Measurements from ENCODE around the gene LEP.

DNA sequence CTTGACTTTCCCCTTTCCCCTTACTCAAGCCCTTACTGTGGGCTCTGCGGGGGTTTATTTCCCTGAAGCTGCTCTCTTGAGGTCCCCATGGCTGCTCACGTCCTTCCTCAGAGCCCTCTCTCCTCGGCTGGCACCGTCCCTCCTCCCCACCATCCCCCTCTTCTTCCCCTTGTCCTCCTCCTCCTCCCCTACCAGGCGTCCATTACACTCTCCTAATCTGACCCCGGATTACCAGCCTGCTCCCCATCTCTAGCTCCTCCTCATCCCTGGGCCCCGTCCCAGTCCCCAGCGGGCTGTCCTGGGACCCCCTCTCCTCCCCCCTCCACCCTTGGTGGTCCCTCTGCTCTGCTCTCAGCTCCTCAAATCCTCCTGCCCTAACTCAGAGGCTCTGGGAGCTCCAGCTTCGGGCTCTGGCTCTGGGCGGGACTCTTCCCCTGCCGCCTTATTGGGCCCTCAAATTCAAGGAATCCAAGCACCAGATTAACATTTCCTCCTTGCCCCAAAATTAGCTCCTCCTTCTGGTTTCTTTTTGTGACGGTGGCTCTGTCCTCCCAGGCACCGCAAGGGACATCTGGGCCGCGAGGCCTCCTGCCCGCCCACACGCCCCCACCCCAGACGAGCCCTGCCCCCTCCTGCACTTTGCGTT lies 48.5 kb upstream of the LEP start:
- TF ChIP-seq ELF1 (tag; IDR thresholded peaks at IDR 0.05): no peak
- TF ChIP-seq CTCF (IDR thresholded peaks at IDR 0.05 in 2 of 3, conservative IDR thresholded peaks at IDR 0.05 in 1 of 3; ENCODE audit: insufficient read depth in 2 of 3, low read depth in 1 of 3, low read length in 3 of 3): no peak
- no peak for TF ChIP-seq THAP12 (CRISPR knock-in tag; IDR thresholded peaks at IDR 0.05)
- TF ChIP-seq ZNF274 (IDR thresholded peaks at IDR 0.05; ENCODE audit: borderline replicate concordance, low read depth, low read length): no peak
- TF ChIP-seq BRCA1 (IDR thresholded peaks at IDR 0.05): no peak
- TF ChIP-seq BRCA1 (CRISPR knock-in tag; IDR thresholded peaks at IDR 0.05): no peak
- TF ChIP-seq BHLHE40 (IDR thresholded peaks at IDR 0.05; ENCODE audit: low read length): no peak
- TF ChIP-seq ZFP1 (CRISPR knock-in tag; IDR thresholded peaks at IDR 0.05): no peak
- no peak for TF ChIP-seq TSC22D4 (tag; IDR thresholded peaks at IDR 0.05)
- TF ChIP-seq DNMT1 (IDR thresholded peaks at IDR 0.05): no peak
- TF ChIP-seq NRF1 (conservative IDR thresholded peaks at IDR 0.05 in 1 of 2, IDR thresholded peaks at IDR 0.05 in 1 of 2): no peak
- TF ChIP-seq NFE2 (IDR thresholded peaks at IDR 0.05; ENCODE audit: low read depth): no peak
- no peak for TF ChIP-seq FOS (IDR thresholded peaks at IDR 0.05; ENCODE audit: extremely low read depth, insufficient read length)
- TF ChIP-seq, protein P1, sequence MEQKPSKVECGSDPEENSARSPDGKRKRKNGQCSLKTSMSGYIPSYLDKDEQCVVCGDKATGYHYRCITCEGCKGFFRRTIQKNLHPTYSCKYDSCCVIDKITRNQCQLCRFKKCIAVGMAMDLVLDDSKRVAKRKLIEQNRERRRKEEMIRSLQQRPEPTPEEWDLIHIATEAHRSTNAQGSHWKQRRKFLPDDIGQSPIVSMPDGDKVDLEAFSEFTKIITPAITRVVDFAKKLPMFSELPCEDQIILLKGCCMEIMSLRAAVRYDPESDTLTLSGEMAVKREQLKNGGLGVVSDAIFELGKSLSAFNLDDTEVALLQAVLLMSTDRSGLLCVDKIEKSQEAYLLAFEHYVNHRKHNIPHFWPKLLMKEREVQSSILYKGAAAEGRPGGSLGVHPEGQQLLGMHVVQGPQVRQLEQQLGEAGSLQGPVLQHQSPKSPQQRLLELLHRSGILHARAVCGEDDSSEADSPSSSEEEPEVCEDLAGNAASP (IDR thresholded peaks at IDR 0.05): no peak
- no peak for TF ChIP-seq IRF2 (CRISPR knock-in tag; IDR thresholded peaks at IDR 0.05)
